ENCODE results near the gene GBP3.
"Not testable (repeated sequence)": the region's sequence is repeated elsewhere in the genome, so short reads cannot be mapped to it uniquely, and the experiment has no call there.

GBP3 gene

GRCh38 chr1:89046318-89047183 is 23.9 kb upstream of the GBP3 start:
- peaks cover 25% of the 10 kb centered on the region for H3K36me3 Mint-ChIP-seq

GRCh38 chr1:89044970-89045721 is 22.5 kb upstream of the GBP3 start:
- Mint-ChIP-seq H3K4me1 (ENCODE audit: low read depth) (peaks cover 22% of the 10 kb centered on the region), H3K36me3 (peaks cover 26% of the 10 kb centered on the region), H3K27me3 (no peaks in the 10 kb centered on the region), H3K4me3 (no peak overlapping the region), H3K27ac (peak overlapping the region; percentile 22), H3K9me3 (ENCODE audit: low read depth) (peaks cover 4% of the 10 kb centered on the region)

More at GRCh38 chr1:89046318-89047183, 23.9 kb upstream of the GBP3 start:
- not testable (repeated sequence) for H3K9me3 Mint-ChIP-seq (ENCODE audit: low read depth); H3K4me3 Mint-ChIP-seq; H3K27me3 Mint-ChIP-seq; H3K27ac Mint-ChIP-seq
- H3K4me1 Mint-ChIP-seq (ENCODE audit: low read depth) = peaks cover 12% of the 10 kb centered on the region

GRCh38 chr1:89043940-89044339 is 21.3 kb upstream of the GBP3 start:
- Mint-ChIP-seq H3K27me3 (no peaks in the 10 kb centered on the region), H3K9me3 (ENCODE audit: low read depth) (peaks cover 4% of the 10 kb centered on the region), H3K4me3 (no peak overlapping the region), H3K27ac (no peak overlapping the region), H3K36me3 (peaks cover 30% of the 10 kb centered on the region), H3K4me1 (ENCODE audit: low read depth) (peaks cover 27% of the 10 kb centered on the region)

GRCh38 chr1:89042491-89042890 is 19.8 kb upstream of the GBP3 start:
- Mint-ChIP-seq H3K36me3 (peaks cover 29% of the 10 kb centered on the region), H3K9me3 (ENCODE audit: low read depth) (peaks cover 4% of the 10 kb centered on the region), H3K4me3 (no peak overlapping the region), H3K4me1 (ENCODE audit: low read depth) (peaks cover 22% of the 10 kb centered on the region), H3K27ac (no peak overlapping the region), H3K27me3 (no peaks in the 10 kb centered on the region)

GRCh38 chr1:89041721-89042120 is 19.1 kb upstream of the GBP3 start:
- H3K27me3 Mint-ChIP-seq = no peaks in the 10 kb centered on the region
- H3K9me3 Mint-ChIP-seq (ENCODE audit: low read depth) = peaks cover 4% of the 10 kb centered on the region
- peaks cover 22% of the 10 kb centered on the region for H3K4me1 Mint-ChIP-seq (ENCODE audit: low read depth)
- H3K27ac Mint-ChIP-seq = peak overlapping the region; percentile 77
- H3K36me3 Mint-ChIP-seq = peaks cover 32% of the 10 kb centered on the region
- H3K4me3 Mint-ChIP-seq = peak overlapping the region; percentile 3

GRCh38 chr1:89041119-89041641 is 18.5 kb upstream of the GBP3 start:
- H3K4me3 Mint-ChIP-seq = peak overlapping the region; percentile 3
- peaks cover 32% of the 10 kb centered on the region for H3K36me3 Mint-ChIP-seq
- H3K9me3 Mint-ChIP-seq (ENCODE audit: low read depth) = peaks cover 4% of the 10 kb centered on the region
- H3K4me1 Mint-ChIP-seq (ENCODE audit: low read depth) = peaks cover 22% of the 10 kb centered on the region
- peak overlapping the region; percentile 91 for H3K27ac Mint-ChIP-seq
- H3K27me3 Mint-ChIP-seq = no peaks in the 10 kb centered on the region

- Mint-ChIP-seq H3K36me3 (peaks cover 32% of the 10 kb centered on the region), H3K27me3 (no peaks in the 10 kb centered on the region), H3K27ac (peak overlapping the region; percentile 91), H3K9me3 (ENCODE audit: low read depth) (peaks cover 4% of the 10 kb centered on the region), H3K4me3 (peak overlapping the region; percentile 3), H3K4me1 (ENCODE audit: low read depth) (peaks cover 27% of the 10 kb centered on the region)
Observed at GRCh38 chr1:89040315-89040626, 17.6 kb upstream of the GBP3 start.

- Mint-ChIP-seq H3K27me3 (no peaks in the 10 kb centered on the region), H3K9me3 (ENCODE audit: low read depth) (peaks cover 14% of the 10 kb centered on the region), H3K4me1 (ENCODE audit: low read depth) (peaks cover 51% of the 10 kb centered on the region), H3K4me3 (no peak overlapping the region), H3K36me3 (peaks cover 29% of the 10 kb centered on the region), H3K27ac (no peak overlapping the region)
Observed at GRCh38 chr1:89037186-89037585, 14.5 kb upstream of the GBP3 start.

- peaks cover 45% of the 10 kb centered on the region for H3K4me1 Mint-ChIP-seq (ENCODE audit: low read depth)
- no peak overlapping the region for H3K4me3 Mint-ChIP-seq
- H3K36me3 Mint-ChIP-seq = peaks cover 35% of the 10 kb centered on the region
- H3K9me3 Mint-ChIP-seq (ENCODE audit: low read depth) = peaks cover 15% of the 10 kb centered on the region
- H3K27ac Mint-ChIP-seq = peak overlapping the region; percentile 59
- H3K27me3 Mint-ChIP-seq = no peaks in the 10 kb centered on the region
Observed at GRCh38 chr1:89035080-89035479, 12.4 kb upstream of the GBP3 start.

- Mint-ChIP-seq H3K36me3 (peaks cover 28% of the 10 kb centered on the region), H3K4me1 (ENCODE audit: low read depth) (peaks cover 51% of the 10 kb centered on the region), H3K9me3 (ENCODE audit: low read depth) (peaks cover 15% of the 10 kb centered on the region)
- not testable (repeated sequence) for H3K4me3 Mint-ChIP-seq, H3K27me3 Mint-ChIP-seq, H3K27ac Mint-ChIP-seq
Observed at GRCh38 chr1:89034004-89034403, 11.3 kb upstream of the GBP3 start.

GRCh38 chr1:89029051-89029450 is 6.4 kb upstream of the GBP3 start:
- peaks cover 37% of the 10 kb centered on the region for H3K4me1 Mint-ChIP-seq (ENCODE audit: low read depth)
- not testable (repeated sequence) for H3K27me3 Mint-ChIP-seq
- H3K36me3 Mint-ChIP-seq = peaks cover 20% of the 10 kb centered on the region
- H3K4me3 Mint-ChIP-seq = peak overlapping the region; percentile 1
- peaks cover 23% of the 10 kb centered on the region for H3K9me3 Mint-ChIP-seq (ENCODE audit: low read depth)
- peak overlapping the region; percentile 43 for H3K27ac Mint-ChIP-seq

GRCh38 chr1:89025928-89026327 is 3.3 kb upstream of the GBP3 start:
- Mint-ChIP-seq H3K36me3 (peaks cover 12% of the 10 kb centered on the region), H3K27ac (peak overlapping the region; percentile 4), H3K4me3 (no peak overlapping the region), H3K27me3 (no peaks in the 10 kb centered on the region), H3K4me1 (ENCODE audit: low read depth) (peaks cover 38% of the 10 kb centered on the region), H3K9me3 (ENCODE audit: low read depth) (peaks cover 11% of the 10 kb centered on the region)

GRCh38 chr1:89023026-89023425 is 360 bp upstream of the GBP3 start:
- H3K9me3 Mint-ChIP-seq (ENCODE audit: low read depth) = peaks cover 11% of the 10 kb centered on the region
- peaks cover 27% of the 10 kb centered on the region for H3K36me3 Mint-ChIP-seq
- H3K27me3 Mint-ChIP-seq = no peaks in the 10 kb centered on the region
- peak overlapping the region; percentile 95 for H3K27ac Mint-ChIP-seq
- H3K4me3 Mint-ChIP-seq = peak overlapping the region; percentile 93
- H3K4me1 Mint-ChIP-seq (ENCODE audit: low read depth) = peaks cover 46% of the 10 kb centered on the region

GRCh38 chr1:89018318-89018717 is 4.3 kb downstream of the GBP3 start:
- peaks cover 68% of the 10 kb centered on the region for H3K4me1 Mint-ChIP-seq (ENCODE audit: low read depth)
- H3K27ac Mint-ChIP-seq; H3K9me3 Mint-ChIP-seq (ENCODE audit: low read depth); H3K27me3 Mint-ChIP-seq: not testable (repeated sequence)
- peaks cover 44% of the 10 kb centered on the region for H3K36me3 Mint-ChIP-seq
- H3K4me3 Mint-ChIP-seq = peak overlapping the region; percentile 6

GRCh38 chr1:89008511-89008910 is 14.2 kb downstream of the GBP3 start:
- H3K4me1 Mint-ChIP-seq (ENCODE audit: low read depth) = peaks cover 11% of the 10 kb centered on the region
- H3K27ac Mint-ChIP-seq = no peak overlapping the region
- peaks cover 63% of the 10 kb centered on the region for H3K36me3 Mint-ChIP-seq
- no peaks in the 10 kb centered on the region for H3K27me3 Mint-ChIP-seq
- H3K9me3 Mint-ChIP-seq (ENCODE audit: low read depth) = no peaks in the 10 kb centered on the region
- H3K4me3 Mint-ChIP-seq = no peak overlapping the region

Measured in activated naive CD8-positive, alpha-beta T cell (primary cell).